ENCODE measurements around the gene EPYC. TPM values are rescaled to one million over a fixed set of nuclear protein-coding genes. Genes with fewer than 3 reads are reported as not detected.

Gene EPYC
- total and polyA plus RNA-seq, 2 of the 4 experiments (the other 2 are of a cell fraction), result not detected

DNA sequence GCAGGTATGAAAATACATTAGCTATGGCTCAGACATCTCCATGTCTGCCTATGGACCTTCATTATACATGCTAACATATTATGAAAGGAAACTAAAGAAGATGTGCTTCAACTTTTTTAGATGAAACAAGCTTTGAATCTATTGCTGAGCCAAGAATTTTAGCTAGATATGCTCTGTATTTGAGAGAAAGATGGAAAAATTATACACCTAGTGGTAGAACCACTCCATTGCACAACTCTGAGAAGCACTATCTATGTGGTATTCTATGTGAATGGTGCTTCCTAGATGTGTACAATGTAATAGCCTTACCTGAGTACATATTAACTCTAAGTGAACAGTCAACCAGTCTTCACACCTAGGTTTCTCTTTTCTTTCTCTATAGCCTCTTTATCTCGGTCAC, 17.3 kb downstream of the EPYC start:
- Histone ChIP-seq H3K9me3 (ENCODE audit: control insufficient read depth, insufficient read depth, low read length) (0 out of 2 replicates have a peak, but pooled peaks cover 2% of the 10 kb centered on the region), H3K4me3 (ENCODE audit: insufficient read depth, low read depth, low read length) (no peak overlapping the region), H3K14ac (replicated peaks; ENCODE audit: low read depth, low read length) (no peak overlapping the region), H2AK9ac (replicated peaks; ENCODE audit: low read depth, low read length, poor library complexity) (no peak overlapping the region), H4K91ac (ENCODE audit: insufficient read depth, low read depth, low read length) (no peak overlapping the region), H2BK20ac (ENCODE audit: low read depth, low read length) (no peak overlapping the region), H2BK120ac (ENCODE audit: low read depth, low read length) (no peak overlapping the region), H3K56ac (ENCODE audit: extremely low read depth, insufficient read depth, low read length) (no peak overlapping the region), H4K20me1 (ENCODE audit: insufficient read depth, low read length) (no peaks in the 10 kb centered on the region), H3K4ac (ENCODE audit: low read depth, low read length) (no peak overlapping the region), H3K9me1 (ENCODE audit: insufficient read depth, low read length) (no peaks in the 10 kb centered on the region), H3K27ac (ENCODE audit: insufficient read depth, low read length) (no peak overlapping the region), H3K18ac (ENCODE audit: low read depth, low read length) (no peak overlapping the region), H2BK5ac (ENCODE audit: low read depth, low read length, poor library complexity, severe bottlenecking) (no peak overlapping the region), H3K79me1 (ENCODE audit: low read depth in 1 of 2, low read length in 2 of 2) (no peaks in the 10 kb centered on the region), H3K4me1 (ENCODE audit: control insufficient read depth, insufficient read depth, low read length) (no peaks in the 10 kb centered on the region), H4K5ac (ENCODE audit: low read depth, low read length) (no peak overlapping the region), H2AK5ac (ENCODE audit: low read depth, low read length) (no peak overlapping the region), H4K8ac (ENCODE audit: low read depth in 2 of 2, low read length in 2 of 2) (no peak overlapping the region), H2BK15ac (ENCODE audit: low read depth, low read length) (no peak overlapping the region), H2AFZ (replicated peaks; ENCODE audit: low read length, poor library complexity) (no peak overlapping the region), H3K4me2 (ENCODE audit: low read depth, low read length) (no peak overlapping the region), H3K27me3 (ENCODE audit: control insufficient read depth, insufficient read depth, low read length) (no peaks in the 10 kb centered on the region), H3K23ac (ENCODE audit: low read depth, low read length) (no peak overlapping the region), H3K36me3 (ENCODE audit: control insufficient read depth, insufficient read depth, low read length) (no peaks in the 10 kb centered on the region), H3K9ac (ENCODE audit: low read depth, low read length) (no peak overlapping the region)
- in situ Hi-C loops (cut with MboI; ENCODE audit: low sequenced_read_pairs) (loop anchor here (10.0 kb wide), 1 partner anchor 157 kb away; no protein-coding TSS in a partner anchor), intact Hi-C loops (cut with micrococcal nuclease) (no loop called here), dilution Hi-C loops (cut with HindIII; ENCODE audit: low sequenced_read_pairs, unreplicated experiment) (loop anchor here (25.0 kb wide), 1 partner anchor 350 kb away; no protein-coding TSS in a partner anchor)
- no peak for DNase-seq
- ATAC-seq (ENCODE audit: low read depth), result no peak
- ChIA-PET POLR2A (ENCODE audit: unreplicated experiment) (no interaction called here), CTCF (interaction anchor here (0.6 to 1.4 kb wide), 4 partner anchors 9 to 366 kb away, joined by 3 to 5 read pairs (median 3); no protein-coding TSS in a partner anchor)
- no TSS peak for BruUV-seq (replicated peaks)
- TF ChIP-seq USF2 (IDR thresholded peaks at IDR 0.05; ENCODE audit: low read depth, low read length) (no peak), CEBPB (IDR thresholded peaks at IDR 0.05; ENCODE audit: low read depth, low read length) (no peak)
- TF ChIP-seq, protein P1, sequence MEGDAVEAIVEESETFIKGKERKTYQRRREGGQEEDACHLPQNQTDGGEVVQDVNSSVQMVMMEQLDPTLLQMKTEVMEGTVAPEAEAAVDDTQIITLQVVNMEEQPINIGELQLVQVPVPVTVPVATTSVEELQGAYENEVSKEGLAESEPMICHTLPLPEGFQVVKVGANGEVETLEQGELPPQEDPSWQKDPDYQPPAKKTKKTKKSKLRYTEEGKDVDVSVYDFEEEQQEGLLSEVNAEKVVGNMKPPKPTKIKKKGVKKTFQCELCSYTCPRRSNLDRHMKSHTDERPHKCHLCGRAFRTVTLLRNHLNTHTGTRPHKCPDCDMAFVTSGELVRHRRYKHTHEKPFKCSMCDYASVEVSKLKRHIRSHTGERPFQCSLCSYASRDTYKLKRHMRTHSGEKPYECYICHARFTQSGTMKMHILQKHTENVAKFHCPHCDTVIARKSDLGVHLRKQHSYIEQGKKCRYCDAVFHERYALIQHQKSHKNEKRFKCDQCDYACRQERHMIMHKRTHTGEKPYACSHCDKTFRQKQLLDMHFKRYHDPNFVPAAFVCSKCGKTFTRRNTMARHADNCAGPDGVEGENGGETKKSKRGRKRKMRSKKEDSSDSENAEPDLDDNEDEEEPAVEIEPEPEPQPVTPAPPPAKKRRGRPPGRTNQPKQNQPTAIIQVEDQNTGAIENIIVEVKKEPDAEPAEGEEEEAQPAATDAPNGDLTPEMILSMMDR (conservative IDR thresholded peaks at IDR 0.05; ENCODE audit: low read depth, low read length), result no peak
- no CpG with 5 or more reads among the region's 1 CpG for WGBS, 2 experiments (ENCODE audit: extremely low coverage in 2 of 2, insufficient read length in 1 of 2)

All from IMR-90 (cell line).